Activated naive CD8-positive, alpha-beta T cell treated with anti-CD3 and anti-CD28 coated beads, Interleukin-2, amount 50 U/mL, for 24 hours (primary cell): Measurements from ENCODE around the gene EPAS1.

Experiments used
- ATAC-seq: fragments of 150-1000 bp; cut with Tn5 transposase; one replicate; pipeline ENCODE4 v1.10.0; 2021
- DNase-seq: peaks from one replicate; pipeline ENCODE4 v3.0.0; 2021
- H3K27ac Mint-ChIP-seq: one replicate; pipeline ENCODE4 v1.8.0; 2021; ENCODE audit warnings: mild to moderate bottlenecking, mixed read lengths
- H3K27me3 Mint-ChIP-seq: one replicate; pipeline ENCODE4 v1.8.0; 2021; ENCODE audit warnings: mixed read lengths
- H3K36me3 Mint-ChIP-seq: one replicate; pipeline ENCODE4 v1.8.0; 2021; ENCODE audit warnings: low read depth, mixed read lengths
- H3K4me1 Mint-ChIP-seq: one replicate; pipeline ENCODE4 v1.8.0; 2021; ENCODE audit warnings: mixed read lengths
- H3K4me3 Mint-ChIP-seq: one replicate; pipeline ENCODE4 v1.8.0; 2021; ENCODE audit warnings: mild to moderate bottlenecking, moderate library complexity, mixed read lengths
- H3K9me3 Mint-ChIP-seq: one replicate; pipeline ENCODE4 v1.8.0; 2021; ENCODE audit warnings: mixed read lengths

EPAS1 gene

DNA sequence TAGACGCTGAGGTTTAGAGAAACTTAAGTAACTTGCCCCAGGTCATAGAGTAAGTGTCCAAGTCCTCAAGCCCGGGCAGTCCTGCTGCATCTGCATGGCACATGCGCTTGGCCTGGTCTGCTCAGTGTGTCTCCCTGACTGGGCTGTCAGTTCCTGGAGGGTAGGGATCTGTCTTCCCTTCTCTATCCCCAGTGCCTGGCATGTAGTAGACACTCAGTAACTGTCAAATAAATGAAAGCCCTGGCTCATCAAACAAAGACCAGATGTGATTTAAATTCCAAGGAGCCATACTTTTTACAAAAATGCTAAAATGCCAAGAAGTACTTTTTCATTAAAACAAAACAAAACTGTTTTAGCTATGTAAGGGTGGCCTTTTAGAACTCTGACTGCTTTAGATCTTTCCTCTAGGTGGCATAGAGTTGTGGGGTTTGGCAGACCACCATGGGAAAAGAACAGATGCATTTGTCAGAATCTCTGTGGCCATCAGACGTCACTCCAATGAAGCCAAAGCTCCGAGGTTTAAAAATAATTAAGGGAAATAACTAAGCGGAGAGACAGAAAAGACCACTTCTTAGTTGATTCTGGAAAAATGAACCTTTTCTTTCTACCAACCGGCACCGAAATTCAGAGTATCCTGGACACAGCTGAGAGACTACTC lies 34.0 kb downstream of the EPAS1 start:
- H3K27ac Mint-ChIP-seq = no peak overlapping the region
- no peak for ATAC-seq
- H3K27me3 Mint-ChIP-seq = no peaks in the 10 kb centered on the region
- no peak overlapping the region for H3K4me3 Mint-ChIP-seq
- H3K4me1 Mint-ChIP-seq = no peaks in the 10 kb centered on the region
- H3K9me3 Mint-ChIP-seq = no peaks in the 10 kb centered on the region
- no peak for DNase-seq
- no peaks in the 10 kb centered on the region for H3K36me3 Mint-ChIP-seq

DNA sequence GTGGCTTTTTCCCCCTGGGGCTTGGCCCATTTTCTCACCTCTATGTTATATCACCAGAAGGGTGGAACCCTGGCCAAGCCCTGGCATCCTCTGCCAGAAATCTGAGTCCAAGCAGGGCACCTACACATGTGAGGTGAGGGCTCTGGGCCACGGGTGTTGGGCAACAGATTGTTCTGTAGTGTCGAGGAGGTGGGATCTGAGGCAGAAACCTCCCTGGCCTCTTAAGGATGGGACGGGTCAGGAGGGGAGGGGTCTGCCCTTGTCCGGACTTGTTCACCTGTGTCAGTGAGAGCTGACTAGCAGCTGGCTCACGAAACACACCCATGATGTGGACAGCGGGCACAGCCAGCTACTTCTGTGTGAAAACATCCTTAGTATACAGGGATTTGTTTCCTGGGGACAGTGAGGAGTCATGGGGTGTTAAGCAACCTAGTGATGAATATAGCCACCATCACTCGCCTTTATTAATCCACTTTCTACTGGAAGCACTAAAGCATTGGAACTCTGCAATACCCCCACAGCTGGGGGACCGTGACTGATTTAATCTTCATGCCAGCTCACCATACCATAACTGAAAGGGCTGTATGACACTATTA lies 35.6 kb downstream of the EPAS1 start:
- Mint-ChIP-seq H3K9me3 (no peaks in the 10 kb centered on the region), H3K4me1 (peaks cover 2% of the 10 kb centered on the region), H3K27ac (no peak overlapping the region), H3K4me3 (no peak overlapping the region), H3K36me3 (no peaks in the 10 kb centered on the region), H3K27me3 (no peaks in the 10 kb centered on the region)
- ATAC-seq (no peak), DNase-seq (no peak)

DNA sequence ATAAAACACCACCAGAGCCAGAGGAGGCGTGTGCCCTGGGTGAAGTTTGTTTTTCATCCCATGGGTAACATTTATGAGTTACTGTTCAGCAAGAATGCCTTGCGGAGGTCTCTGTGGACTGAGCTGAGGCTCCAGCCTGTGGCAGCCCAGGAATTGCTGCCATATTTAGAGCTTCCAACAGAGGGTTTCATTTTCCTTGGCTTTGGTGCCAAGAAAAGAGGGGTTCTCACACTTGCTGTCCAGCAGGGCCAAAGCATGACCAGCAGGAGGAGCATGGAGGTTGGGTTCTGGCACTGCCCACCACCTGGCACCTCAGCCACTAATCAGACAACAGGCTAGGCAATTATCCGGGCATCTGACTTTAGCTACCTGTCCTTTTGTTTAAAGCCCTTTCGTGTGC lies 36.7 kb downstream of the EPAS1 start:
- Mint-ChIP-seq H3K9me3 (no peaks in the 10 kb centered on the region), H3K4me3 (no peak overlapping the region), H3K36me3 (no peaks in the 10 kb centered on the region), H3K27me3 (no peaks in the 10 kb centered on the region), H3K4me1 (peaks cover 2% of the 10 kb centered on the region), H3K27ac (no peak overlapping the region)
- ATAC-seq = no peak
- no peak for DNase-seq

DNA sequence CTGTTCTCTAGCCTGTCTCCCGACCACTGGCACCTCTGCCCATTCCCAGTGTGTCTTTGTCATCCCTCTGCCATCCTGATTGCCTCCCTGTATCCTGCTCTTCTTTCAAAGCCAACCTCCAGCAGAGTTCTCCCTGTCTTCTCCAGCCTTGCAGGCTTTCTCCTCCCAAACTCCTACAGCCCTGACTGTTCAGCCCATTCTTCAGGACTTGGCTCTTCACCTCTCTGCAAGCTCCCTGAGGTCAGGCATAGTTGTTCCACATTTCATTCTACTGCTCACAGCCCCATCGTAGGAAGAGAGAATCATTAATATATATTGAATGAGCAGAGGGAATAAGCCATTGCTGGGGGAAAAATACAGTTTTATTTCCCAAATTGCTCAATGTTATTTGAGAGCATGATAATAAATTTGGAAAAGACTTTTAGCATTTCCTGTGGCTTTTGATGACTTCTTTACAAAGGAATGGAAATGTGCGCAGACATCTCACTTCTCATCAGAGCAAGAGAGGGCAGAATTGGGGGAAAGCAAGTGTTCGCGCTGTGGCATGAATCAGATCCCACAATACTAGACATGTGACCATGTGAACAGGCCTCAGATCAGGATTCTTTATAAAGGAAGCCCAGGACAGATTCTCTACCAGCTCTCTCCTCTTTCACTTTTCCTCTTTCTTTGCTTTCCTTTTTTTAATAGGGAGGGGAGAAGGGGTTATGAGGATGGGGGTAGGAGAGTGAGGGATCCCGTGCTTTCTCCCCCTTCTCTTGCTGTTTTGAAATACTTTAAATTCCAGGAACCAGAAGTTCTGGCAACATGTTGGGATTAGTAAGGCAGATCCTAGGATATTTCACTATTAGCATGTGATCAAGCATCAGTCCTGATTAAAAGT lies 37.4 kb downstream of the EPAS1 start:
- H3K36me3 Mint-ChIP-seq = no peaks in the 10 kb centered on the region

DNA sequence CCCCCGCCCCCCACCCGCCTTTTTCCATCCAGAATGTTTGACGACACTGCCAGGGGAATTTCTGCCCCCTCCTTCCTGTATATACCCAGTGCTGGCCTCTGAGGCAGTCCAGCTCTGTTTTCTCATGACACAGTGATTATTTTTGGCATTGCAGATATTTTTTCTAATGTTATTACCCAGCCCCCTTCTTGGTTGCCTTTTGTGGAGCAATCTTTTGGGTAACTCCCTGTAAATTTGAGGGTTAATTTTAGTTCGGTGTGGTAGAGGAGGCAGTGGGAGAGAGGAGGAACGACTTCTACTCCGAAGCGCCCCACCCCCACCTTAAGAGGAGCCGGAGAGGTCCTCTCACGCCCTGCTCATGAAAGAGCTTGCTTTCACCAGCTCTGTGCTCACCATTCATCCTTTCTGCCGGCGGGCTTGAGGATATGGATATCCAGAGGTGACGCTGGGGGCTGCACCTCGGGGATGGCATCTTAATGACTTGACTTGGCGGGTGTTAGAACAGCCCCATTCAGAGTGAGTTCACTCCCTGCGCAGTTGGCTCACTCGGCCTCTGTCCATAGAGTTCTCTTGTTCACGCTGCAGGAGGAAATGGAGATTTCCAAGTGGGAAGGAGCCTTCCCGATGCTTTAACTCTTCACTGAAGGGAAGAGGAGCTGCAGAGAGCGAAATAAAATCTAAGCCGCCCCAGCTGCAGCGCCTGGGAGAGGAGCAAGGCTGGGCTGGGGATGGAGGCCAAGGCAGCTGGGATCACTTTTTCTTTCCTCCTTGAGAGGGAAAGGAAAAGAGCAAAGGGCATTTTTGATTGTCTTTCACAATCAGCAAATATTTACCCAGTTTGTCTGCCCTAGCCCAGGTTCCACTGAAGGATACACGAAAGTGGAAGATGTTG lies 38.4 kb downstream of the EPAS1 start:
- DNase-seq (no peak), ATAC-seq (no peak)
- Mint-ChIP-seq H3K4me1 (peaks cover 2% of the 10 kb centered on the region), H3K9me3 (no peaks in the 10 kb centered on the region), H3K4me3 (no peak overlapping the region), H3K36me3 (no peaks in the 10 kb centered on the region), H3K27ac (no peak overlapping the region), H3K27me3 (no peaks in the 10 kb centered on the region)

More for the DNA sequence above, 37.4 kb downstream of the EPAS1 start:
- ATAC-seq = no peak
- Mint-ChIP-seq H3K27ac (no peak overlapping the region), H3K4me3 (no peak overlapping the region), H3K4me1 (peaks cover 2% of the 10 kb centered on the region), H3K9me3 (no peaks in the 10 kb centered on the region), H3K27me3 (no peaks in the 10 kb centered on the region)
- no peak for DNase-seq

DNA sequence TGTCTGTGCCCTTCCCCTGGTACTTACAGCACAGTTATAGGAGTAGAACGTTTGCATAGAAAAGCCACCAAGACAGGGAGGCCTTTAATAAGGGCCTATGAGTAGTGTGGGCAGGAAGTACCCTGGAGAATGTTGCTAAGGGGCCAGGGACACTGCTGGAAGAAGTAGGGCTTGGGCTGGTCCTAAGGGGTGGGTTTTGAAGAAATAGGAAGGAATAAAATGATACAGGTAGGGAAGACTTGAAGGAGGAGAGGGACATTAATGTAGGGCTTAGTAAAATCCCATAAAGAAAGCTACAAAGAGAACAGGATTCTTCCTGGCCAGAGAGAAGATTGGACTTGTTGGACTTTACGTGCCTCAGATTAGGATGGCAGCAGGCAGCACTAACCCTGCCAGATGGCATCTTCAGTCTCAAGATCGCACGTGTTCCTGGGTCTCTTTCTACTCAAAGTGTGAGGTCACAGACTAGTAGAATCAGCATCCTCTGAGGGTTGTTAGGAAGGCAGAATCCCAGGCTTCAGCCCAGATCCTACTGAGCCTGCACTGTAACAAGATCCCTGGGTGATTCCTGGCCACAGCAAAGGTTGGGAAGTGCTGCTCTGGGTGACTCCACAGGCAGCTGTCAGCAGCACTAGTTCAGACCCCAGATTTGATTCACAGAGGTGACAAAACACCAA lies 39.2 kb downstream of the EPAS1 start:
- DNase-seq (no peak), ATAC-seq (no peak)
- Mint-ChIP-seq H3K36me3 (no peaks in the 10 kb centered on the region), H3K27me3 (no peaks in the 10 kb centered on the region), H3K9me3 (no peaks in the 10 kb centered on the region), H3K4me1 (peaks cover 2% of the 10 kb centered on the region), H3K27ac (no peak overlapping the region), H3K4me3 (no peak overlapping the region)

DNA sequence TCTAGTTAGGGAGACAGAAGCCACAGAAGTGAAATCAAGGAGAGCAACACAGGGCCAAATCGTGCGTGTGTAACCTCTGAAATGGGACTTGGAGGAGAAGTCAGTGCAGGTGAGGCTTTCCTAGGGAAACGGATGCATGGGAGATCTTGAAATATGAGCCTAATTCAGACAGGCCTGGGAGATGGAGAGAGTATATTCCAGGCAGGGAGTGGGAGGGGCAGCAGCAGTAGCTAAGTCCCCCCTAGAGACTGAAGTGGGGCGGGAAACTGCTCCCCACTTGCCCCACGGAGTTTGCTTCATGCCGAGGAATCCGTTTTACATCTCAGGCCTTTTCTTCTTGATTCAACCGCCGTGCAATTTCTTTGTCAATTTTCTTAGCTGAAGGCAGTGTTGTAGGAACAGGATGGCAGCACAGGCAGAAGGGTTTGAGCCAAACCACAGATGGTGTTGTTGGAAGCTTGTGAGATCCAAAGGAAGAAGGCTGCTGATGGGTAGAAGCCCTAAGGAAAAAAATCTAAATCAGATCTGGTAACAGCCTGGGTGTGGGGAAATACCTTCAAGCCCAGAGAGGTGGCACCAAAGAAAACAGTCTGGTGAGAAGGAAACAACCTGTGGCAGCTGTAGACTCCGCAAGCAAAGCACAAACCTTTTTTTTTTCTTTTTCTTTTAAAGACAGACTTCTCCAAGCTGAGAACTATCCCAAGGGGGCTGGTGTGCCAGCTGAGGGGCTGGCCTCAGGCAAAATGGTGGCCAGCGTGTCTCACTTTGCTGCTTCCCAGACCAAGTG lies 40.2 kb downstream of the EPAS1 start:
- no peak overlapping the region for H3K27ac Mint-ChIP-seq
- no peaks in the 10 kb centered on the region for H3K27me3 Mint-ChIP-seq
- no peaks in the 10 kb centered on the region for H3K36me3 Mint-ChIP-seq
- DNase-seq (no peak), ATAC-seq (no peak)
- no peak overlapping the region for H3K4me3 Mint-ChIP-seq
- H3K4me1 Mint-ChIP-seq = peaks cover 2% of the 10 kb centered on the region
- no peaks in the 10 kb centered on the region for H3K9me3 Mint-ChIP-seq

DNA sequence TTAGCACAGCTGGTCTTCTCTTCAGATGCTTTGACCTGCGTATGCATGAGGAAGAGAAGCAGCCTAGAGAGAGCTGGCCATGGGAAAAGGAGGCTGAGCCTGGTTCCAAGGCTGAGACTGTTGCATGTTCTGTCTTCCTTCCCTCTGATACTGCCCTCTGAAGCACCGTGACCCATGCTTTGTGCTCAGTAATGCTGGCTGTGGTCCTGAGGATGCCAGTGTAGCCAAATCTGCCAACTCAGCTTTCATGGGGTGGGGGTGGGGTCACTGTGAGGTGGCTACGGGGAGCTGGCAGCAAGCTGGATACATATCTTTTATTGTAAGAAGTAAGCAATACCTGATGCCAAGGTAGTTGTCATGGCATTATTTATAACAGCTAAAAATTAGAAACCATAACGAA lies 41.5 kb downstream of the EPAS1 start:
- ATAC-seq = no peak
- Mint-ChIP-seq H3K27ac (no peak overlapping the region), H3K4me1 (peaks cover 2% of the 10 kb centered on the region), H3K27me3 (no peaks in the 10 kb centered on the region), H3K36me3 (no peaks in the 10 kb centered on the region), H3K9me3 (no peaks in the 10 kb centered on the region), H3K4me3 (no peak overlapping the region)
- DNase-seq = no peak

DNA sequence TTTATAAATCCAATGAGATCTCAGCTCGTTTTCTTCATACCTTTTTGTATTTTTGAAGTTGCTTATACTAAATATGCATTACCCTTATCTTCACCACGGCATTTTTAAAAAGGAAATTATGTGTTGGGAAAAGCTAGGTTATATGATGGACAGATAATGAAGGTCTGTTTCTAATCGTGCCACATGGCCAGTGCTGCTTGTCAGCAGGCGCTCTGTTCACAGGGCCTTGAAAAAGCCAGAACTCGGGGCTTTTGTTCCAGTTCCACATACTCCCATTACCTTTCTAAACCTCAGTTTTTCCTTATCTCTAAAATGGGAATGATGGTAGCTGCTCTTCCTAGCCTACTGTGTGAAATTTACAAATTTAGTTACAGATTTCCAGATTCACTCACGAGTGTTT lies 42.0 kb downstream of the EPAS1 start:
- Mint-ChIP-seq H3K27ac (no peak overlapping the region), H3K9me3 (no peaks in the 10 kb centered on the region), H3K4me3 (no peak overlapping the region), H3K36me3 (no peaks in the 10 kb centered on the region), H3K4me1 (peaks cover 2% of the 10 kb centered on the region), H3K27me3 (no peaks in the 10 kb centered on the region)
- DNase-seq = no peak
- no peak for ATAC-seq

DNA sequence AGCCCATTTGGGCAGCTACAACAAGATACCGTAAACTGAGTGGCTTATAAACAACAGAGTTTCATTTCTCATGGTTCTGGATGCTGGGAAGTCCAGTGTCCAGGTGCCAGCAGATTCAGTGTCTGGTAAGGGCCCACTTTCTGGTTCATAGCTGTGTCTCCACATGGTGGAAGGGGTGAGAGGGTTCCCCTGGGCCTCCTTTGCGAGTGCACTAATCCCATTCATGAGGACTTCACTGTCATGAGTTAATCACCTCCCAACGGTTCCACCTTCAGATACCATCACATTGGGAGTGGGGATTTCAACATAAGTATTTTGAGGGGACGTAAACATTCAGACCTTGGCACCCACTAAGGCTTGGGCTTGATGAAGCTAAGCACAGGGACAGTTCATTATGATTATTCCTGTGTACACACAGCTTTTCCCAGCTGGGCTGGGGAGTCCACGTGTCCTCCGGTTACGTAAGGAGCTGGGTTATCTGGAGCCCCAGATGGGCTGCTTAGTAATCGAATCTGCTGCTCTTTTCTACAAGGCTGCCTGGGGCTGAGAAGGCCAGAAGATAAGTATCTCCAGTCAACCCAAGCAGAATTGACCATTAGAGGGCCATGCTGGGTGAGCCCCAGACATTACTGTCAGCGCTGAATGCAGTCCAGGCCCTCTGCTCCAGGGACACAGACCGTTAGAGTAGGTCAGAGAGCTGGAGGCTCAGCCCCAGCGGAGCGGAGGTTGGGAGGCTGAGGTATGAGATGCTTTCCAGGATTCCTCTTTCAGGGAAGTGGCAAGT lies 42.7 kb downstream of the EPAS1 start:
- Mint-ChIP-seq H3K4me1 (peaks cover 2% of the 10 kb centered on the region), H3K4me3 (no peak overlapping the region), H3K36me3 (no peaks in the 10 kb centered on the region), H3K27me3 (no peaks in the 10 kb centered on the region), H3K27ac (no peak overlapping the region), H3K9me3 (no peaks in the 10 kb centered on the region)
- DNase-seq = no peak
- ATAC-seq = no peak

DNA sequence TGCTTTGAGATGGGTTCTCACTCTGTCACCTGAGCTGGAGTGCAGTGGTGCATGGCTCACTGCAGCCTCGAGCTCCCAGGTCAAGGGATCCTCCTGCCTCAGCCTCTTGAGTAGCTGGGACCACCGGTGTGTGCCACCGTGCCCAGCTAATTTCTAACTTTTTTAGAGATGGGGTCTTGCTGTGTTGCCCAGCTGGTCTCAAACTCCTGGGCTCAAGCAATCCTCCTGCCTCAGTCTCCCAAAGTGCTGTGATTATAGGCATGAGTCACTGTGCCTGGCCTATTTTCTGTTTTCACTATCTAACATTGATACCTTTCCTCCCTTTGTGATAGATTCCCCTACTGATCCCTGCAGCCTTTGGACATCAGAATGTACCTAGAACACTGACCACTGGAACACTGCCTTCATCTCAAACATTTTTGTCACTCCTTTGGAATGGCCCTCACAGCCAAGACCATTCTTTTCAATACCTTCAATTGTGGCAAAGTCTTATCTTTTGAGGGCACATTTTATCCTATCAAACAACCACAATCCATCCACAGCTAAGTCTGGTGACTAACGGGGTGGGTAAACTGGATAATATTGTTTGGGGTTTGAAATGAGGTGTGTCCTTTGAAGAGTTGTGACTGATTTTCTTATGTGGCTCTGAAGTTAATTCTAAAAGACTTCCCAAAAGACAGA lies 43.7 kb downstream of the EPAS1 start:
- DNase-seq (no peak), ATAC-seq (no peak)
- no peaks in the 10 kb centered on the region for H3K27me3 Mint-ChIP-seq
- H3K27ac Mint-ChIP-seq = no peak overlapping the region
- no peak overlapping the region for H3K4me3 Mint-ChIP-seq
- H3K4me1 Mint-ChIP-seq = peaks cover 2% of the 10 kb centered on the region
- H3K9me3 Mint-ChIP-seq = no peaks in the 10 kb centered on the region
- no peaks in the 10 kb centered on the region for H3K36me3 Mint-ChIP-seq

DNA sequence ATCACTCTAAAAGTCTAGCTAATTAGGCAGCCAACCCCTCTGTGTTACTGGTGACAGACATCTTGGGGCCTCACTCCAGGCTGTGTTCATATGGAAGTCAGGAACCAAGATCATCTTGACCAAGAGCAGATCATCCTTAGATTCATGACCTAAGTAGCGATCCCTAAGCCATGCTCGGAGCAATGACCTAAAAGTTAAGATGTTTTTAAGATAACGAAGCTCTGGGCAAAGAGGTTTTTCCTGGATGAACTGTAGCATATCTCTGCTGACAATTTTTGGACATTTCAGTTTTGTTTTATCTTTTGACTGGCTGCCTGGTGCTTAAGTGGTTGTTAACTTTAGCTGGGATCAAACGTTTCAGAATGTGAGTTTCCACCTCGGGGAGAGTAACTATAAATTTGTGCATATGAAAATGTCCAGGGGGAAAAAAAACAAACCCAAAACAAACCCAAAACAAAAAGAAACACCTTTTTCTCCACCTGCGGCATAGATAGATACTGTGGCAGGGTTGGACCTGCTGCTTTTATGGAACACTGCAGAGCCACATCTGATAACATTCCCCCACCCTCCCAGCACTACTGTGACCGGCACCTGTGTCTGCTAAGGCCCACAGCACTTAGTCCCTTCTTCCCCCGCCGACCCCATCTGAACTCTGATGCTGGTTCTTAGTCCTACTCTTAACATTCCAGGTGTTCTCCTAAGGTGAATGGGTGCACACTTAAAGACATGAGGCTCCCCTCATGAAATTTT lies 45.5 kb downstream of the EPAS1 start:
- no peak for ATAC-seq
- no peak overlapping the region for H3K27ac Mint-ChIP-seq
- no peak overlapping the region for H3K4me3 Mint-ChIP-seq
- no peaks in the 10 kb centered on the region for H3K36me3 Mint-ChIP-seq
- H3K27me3 Mint-ChIP-seq = no peaks in the 10 kb centered on the region
- no peaks in the 10 kb centered on the region for H3K9me3 Mint-ChIP-seq
- no peak for DNase-seq
- peaks cover 4% of the 10 kb centered on the region for H3K4me1 Mint-ChIP-seq
